BE2C (cell line): ENCODE data around the gene TCF23.

Source experiments
- DNase-seq: peaks from one replicate; pipeline ENCODE4 v3.0.0-alpha.2; 2020
- H3K27me3 ChIP-seq: fragments of 250-450 bp; sonication (Bioruptor Pico); 2 replicates; pipeline ENCODE4 v1.5.1; 2020; ENCODE audit warnings: mild to moderate bottlenecking
- H3K36me3 ChIP-seq: fragments of 250-450 bp; sonication (Bioruptor Pico); 2 replicates; pipeline ENCODE4 v1.5.1; 2020; ENCODE audit warnings: mild to moderate bottlenecking
- H3K4me1 ChIP-seq: fragments of 250-450 bp; sonication (Bioruptor Pico); 2 replicates; pipeline ENCODE4 v1.5.1; 2020
- H3K4me3 ChIP-seq: 2 replicates; pipeline ENCODE4 v1.5.1; 2011; ENCODE audit warnings: low read depth, low read length
- H3K9me3 ChIP-seq: fragments of 250-450 bp; sonication (Bioruptor Pico); 2 replicates; pipeline ENCODE4 v1.5.1; 2020
- CTCF ChIP-seq: IDR thresholded peaks from 2 replicates; pipeline ENCODE4 v1.5.1; 2012; ENCODE audit warnings: mild to moderate bottlenecking, low read depth, low read length

TCF23 gene

GRCh38 chr2:27179344-27180000, 30.7 kb downstream of the TCF23 start:
- Histone ChIP-seq H3K4me3 (no peak overlapping the region), H3K4me1 (peaks cover 3% of the 10 kb centered on the region; the same call in 1 of the 2 replicates), H3K9me3 (no peaks in the 10 kb centered on the region), H3K36me3 (no peaks in the 10 kb centered on the region), H3K27me3 (no peaks in the 10 kb centered on the region)
- TF ChIP-seq CTCF = no peak
- DNase-seq = no peak

- TF ChIP-seq CTCF = no peak
- Histone ChIP-seq H3K9me3 (no peaks in the 10 kb centered on the region), H3K36me3 (no peaks in the 10 kb centered on the region), H3K27me3 (no peaks in the 10 kb centered on the region), H3K4me1 (peaks cover 11% of the 10 kb centered on the region), H3K4me3 (no peak overlapping the region)
- no peak for DNase-seq
Observed at GRCh38 chr2:27182346-27182745, 33.5 kb downstream of the TCF23 start.

GRCh38 chr2:27184115-27184514, 35.3 kb downstream of the TCF23 start:
- no peaks in the 10 kb centered on the region for H3K36me3 ChIP-seq
- H3K4me3 ChIP-seq = no peak overlapping the region
- peaks cover 11% of the 10 kb centered on the region for H3K4me1 ChIP-seq
- no peaks in the 10 kb centered on the region for H3K9me3 ChIP-seq
- TF ChIP-seq CTCF = no peak
- H3K27me3 ChIP-seq = no peaks in the 10 kb centered on the region
- no peak for DNase-seq

GRCh38 chr2:27185331-27186026, 36.7 kb downstream of the TCF23 start:
- no peak for TF ChIP-seq CTCF
- Histone ChIP-seq H3K9me3 (no peaks in the 10 kb centered on the region), H3K4me1 (peaks cover 11% of the 10 kb centered on the region), H3K36me3 (no peaks in the 10 kb centered on the region), H3K27me3 (no peaks in the 10 kb centered on the region), H3K4me3 (no peak overlapping the region)
- DNase-seq = no peak

GRCh38 chr2:27186613-27187345, 38.0 kb downstream of the TCF23 start:
- Histone ChIP-seq H3K27me3 (no peaks in the 10 kb centered on the region), H3K4me3 (no peak overlapping the region), H3K9me3 (no peaks in the 10 kb centered on the region), H3K4me1 (peaks cover 11% of the 10 kb centered on the region), H3K36me3 (no peaks in the 10 kb centered on the region)
- no peak for DNase-seq
- TF ChIP-seq CTCF = no peak

GRCh38 chr2:27189989-27190388, 41.2 kb downstream of the TCF23 start:
- Histone ChIP-seq H3K4me1 (peaks cover 6% of the 10 kb centered on the region), H3K27me3 (no peaks in the 10 kb centered on the region), H3K9me3 (no peaks in the 10 kb centered on the region), H3K4me3 (no peak overlapping the region), H3K36me3 (no peaks in the 10 kb centered on the region)
- DNase-seq = no peak
- no peak for TF ChIP-seq CTCF
